HCT116 (cell line): Measurements from ENCODE around the gene SPRR2D. TPM values are rescaled to one million over a fixed set of nuclear protein-coding genes. Genes with fewer than 3 reads are reported as not detected.

Experiments used
- ATAC-seq: fragments of 200-7000 bp; cut with Tn5 transposase; 2 replicates; pipeline ENCODE4 v1.9.1; 2020; ENCODE audit warnings: mild to moderate bottlenecking, moderate library complexity
- BruUV-seq: library from RNA; stranded (reverse); fragments of 400-500 nt; replicated peaks from 2 replicates; lab custom pipeline; 2021; lab: Mats Ljungman, UMichigan
- CTCF ChIA-PET: fragments of 300-600 bp; sonication (Branson Sonifier 250); formaldehyde crosslinking; loops from one replicate; lab custom pipeline; 2021; ENCODE audit warnings: antibody characterized with exemption; lab: Charles Lee
- POLR2A ChIA-PET: fragments of 300-600, 350-600 bp; sonication (Branson Sonifier 250); formaldehyde crosslinking; loops from one replicate; lab custom pipeline; 2021; ENCODE audit warnings: antibody characterized with exemption; lab: Charles Lee
- RAD21 ChIA-PET, 2 experiments: fragments of 300-600 bp; sonication (Branson Sonifier 250); formaldehyde crosslinking; loops; one replicate each; lab custom pipeline; 2023; ENCODE audit warnings: low total read pairs in 2 of 2; ENCODE audit not compliant: uncharacterized antibody in 2 of 2, unreplicated experiment in 2 of 2, low non-redundant PET in 1 of 2; lab: Charles Lee
- DNase-seq: peaks from one replicate; pipeline ENCODE4 v3.0.0-alpha.2; 2010; ENCODE audit warnings: low read depth, low spot score
- H2AFZ ChIP-seq: fragments of 200-600 bp; shearing (Covaris generic), sonication (generic); 2 replicates; pipeline ENCODE4 v1.6.1; 2017; ENCODE audit warnings: low read depth, mixed run types, mixed read lengths, antibody characterized with exemption, low read length; ENCODE audit not compliant: poor library complexity, severe bottlenecking
- H3K27ac ChIP-seq: 2 replicates; pipeline ENCODE4 v1.5.1; 2012; ENCODE audit warnings: low read depth, low read length
- H3K27me3 ChIP-seq: fragments of 200-600 bp; sonication (generic); 2 replicates; pipeline ENCODE4 v1.6.1; 2016; ENCODE audit warnings: mixed run types, low read length, mixed read lengths; ENCODE audit not compliant: insufficient read depth
- H3K36me3 ChIP-seq, 2 experiments: fragments of 200-500 bp in 1 of 2; fragments of 200-600 bp in 1 of 2; sonication (Bioruptor generic) in 1 of 2; sonication (generic) in 1 of 2; 2 replicates each; pipeline versions ENCODE4 v1.5.1 to v1.6.1; 2014 to 2016; ENCODE audit warnings: low read length in 2 of 2, inconsistent platforms in 1 of 2, mixed read lengths in 1 of 2, mixed run types in 1 of 2; ENCODE audit not compliant: insufficient read depth in 2 of 2, control insufficient read depth in 1 of 2
- H3K4me1 ChIP-seq, 2 experiments: fragments of 200-600 bp in 1 of 2; sonication (generic) in 1 of 2; 2 replicates each; pipeline versions ENCODE4 v1.5.1 to v1.6.1; 2012 to 2017; ENCODE audit warnings: low read length in 2 of 2, inconsistent platforms in 1 of 2, mild to moderate bottlenecking in 1 of 2, mixed read lengths in 1 of 2, mixed run types in 1 of 2, moderate library complexity in 1 of 2; ENCODE audit not compliant: insufficient read depth in 2 of 2, control insufficient read depth in 1 of 2
- H3K4me2 ChIP-seq: fragments of 200-600 bp; sonication (generic); 2 replicates; pipeline ENCODE4 v1.6.1; 2017; ENCODE audit warnings: mixed run types, low read length, mixed read lengths
- H3K4me3 ChIP-seq, 2 experiments: fragments of 200-600 bp in 1 of 2; sonication (generic) in 1 of 2; replicated peaks in 1 of 2; 2 replicates each; pipeline ENCODE4 v1.5.1; 2011 to 2016; ENCODE audit warnings: low read length in 2 of 2, control low read depth in 1 of 2, low read depth in 1 of 2, mild to moderate bottlenecking in 1 of 2, mixed read lengths in 1 of 2, mixed run types in 1 of 2
- H3K79me2 ChIP-seq: fragments of 200-600 bp; sonication (generic); 2 replicates; pipeline ENCODE4 v1.6.1; 2017; ENCODE audit warnings: mild to moderate bottlenecking, mixed run types, low read length, moderate library complexity, mixed read lengths; ENCODE audit not compliant: insufficient read depth
- H3K9ac ChIP-seq: fragments of 200-600 bp; sonication (generic); 2 replicates; pipeline ENCODE4 v1.6.1; 2016; ENCODE audit warnings: low read length, mixed read lengths
- H3K9me2 ChIP-seq: fragments of 200-600 bp; sonication (generic), shearing (Covaris generic); 2 replicates; pipeline ENCODE4 v1.6.1; 2017; ENCODE audit warnings: mixed run types, mild to moderate bottlenecking, moderate library complexity; ENCODE audit not compliant: insufficient read depth
- H3K9me3 ChIP-seq, 2 experiments: fragments of 200-500 bp in 1 of 2; fragments of 200-600 bp in 1 of 2; sonication (Bioruptor generic) in 1 of 2; sonication (generic) in 1 of 2; 2 replicates each; pipeline ENCODE4 v1.6.1; 2014 to 2017; ENCODE audit warnings: low read length in 2 of 2, mixed read lengths in 2 of 2, inconsistent platforms in 1 of 2, low read depth in 1 of 2, mild to moderate bottlenecking in 1 of 2, mixed run types in 1 of 2, moderate library complexity in 1 of 2; ENCODE audit not compliant: control insufficient read depth in 1 of 2, insufficient read depth in 1 of 2
- H4K20me1 ChIP-seq: fragments of 200-600 bp; sonication (generic), shearing (Covaris generic); 2 replicates; pipeline ENCODE4 v1.6.1; 2017; ENCODE audit warnings: mixed run types, mild to moderate bottlenecking, moderate library complexity; ENCODE audit not compliant: insufficient read depth
- intact Hi-C: fragments of 100-400 bp; cut with micrococcal nuclease; formaldehyde crosslinking; loops from 2 replicates; pipeline ENCODE4 v1.10.0; 2022
- total RNA-seq: library from RNA; stranded (reverse); gene quantifications from one replicate; pipeline ENCODE4 v1.2.1, GENCODE V29; 2021; ENCODE audit not compliant: unreplicated experiment
- TF ChIP-seq, protein P1 (sequence below), 3 experiments: fragments of 200-600 bp in 1 of 3; sonication (generic) in 1 of 3; IDR thresholded peaks in 2 of 3; conservative IDR thresholded peaks in 1 of 3; 2 replicates each; pipeline ENCODE4 v1.5.1; 2012 to 2017; ENCODE audit warnings: low read depth in 2 of 3, low read length in 2 of 3, antibody characterized with exemption in 1 of 3, borderline replicate concordance in 1 of 3, control low read depth in 1 of 3, mild to moderate bottlenecking in 1 of 3, mixed read lengths in 1 of 3, mixed run types in 1 of 3, moderate library complexity in 1 of 3; ENCODE audit not compliant: insufficient read depth in 1 of 3

Gene SPRR2D
- total RNA-seq, 1 experiment from 2014 or later: 6.9 TPM

DNA sequence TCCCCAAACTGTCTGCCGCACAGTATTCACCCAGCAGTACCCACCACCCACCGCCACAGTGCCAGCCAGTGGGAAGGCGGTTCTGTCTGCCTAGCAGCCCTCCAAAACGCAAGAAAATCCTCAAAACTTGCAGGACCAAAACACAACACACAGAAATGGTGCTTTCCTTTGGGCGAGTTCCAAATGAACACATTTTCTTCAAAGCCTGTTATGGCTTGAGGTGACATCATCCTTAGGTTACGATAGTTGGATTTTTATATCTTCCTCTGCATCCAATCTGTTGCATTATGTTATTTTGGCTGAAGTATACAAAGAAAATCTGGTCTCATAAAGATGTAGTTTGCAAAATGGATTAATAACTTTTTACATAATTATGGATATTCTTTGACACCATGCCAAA is 47.7 kb downstream of the SPRR2D start:
- no peak overlapping the region for H3K4me3 ChIP-seq
- TF ChIP-seq, protein P1, sequence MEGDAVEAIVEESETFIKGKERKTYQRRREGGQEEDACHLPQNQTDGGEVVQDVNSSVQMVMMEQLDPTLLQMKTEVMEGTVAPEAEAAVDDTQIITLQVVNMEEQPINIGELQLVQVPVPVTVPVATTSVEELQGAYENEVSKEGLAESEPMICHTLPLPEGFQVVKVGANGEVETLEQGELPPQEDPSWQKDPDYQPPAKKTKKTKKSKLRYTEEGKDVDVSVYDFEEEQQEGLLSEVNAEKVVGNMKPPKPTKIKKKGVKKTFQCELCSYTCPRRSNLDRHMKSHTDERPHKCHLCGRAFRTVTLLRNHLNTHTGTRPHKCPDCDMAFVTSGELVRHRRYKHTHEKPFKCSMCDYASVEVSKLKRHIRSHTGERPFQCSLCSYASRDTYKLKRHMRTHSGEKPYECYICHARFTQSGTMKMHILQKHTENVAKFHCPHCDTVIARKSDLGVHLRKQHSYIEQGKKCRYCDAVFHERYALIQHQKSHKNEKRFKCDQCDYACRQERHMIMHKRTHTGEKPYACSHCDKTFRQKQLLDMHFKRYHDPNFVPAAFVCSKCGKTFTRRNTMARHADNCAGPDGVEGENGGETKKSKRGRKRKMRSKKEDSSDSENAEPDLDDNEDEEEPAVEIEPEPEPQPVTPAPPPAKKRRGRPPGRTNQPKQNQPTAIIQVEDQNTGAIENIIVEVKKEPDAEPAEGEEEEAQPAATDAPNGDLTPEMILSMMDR (IDR thresholded peaks at IDR 0.05 in 2 of 3, conservative IDR thresholded peaks at IDR 0.05 in 1 of 3; ENCODE audit: borderline replicate concordance in 1 of 3, insufficient read depth in 1 of 3, low read depth in 2 of 3, low read length in 2 of 3): no peak
- no peaks in the 10 kb centered on the region for H3K9me3 ChIP-seq
- no peak overlapping the region for H3K9ac ChIP-seq
- DNase-seq: no peak
- POLR2A ChIA-PET: no interaction called here
- no peak overlapping the region for H3K4me2 ChIP-seq
- no peak overlapping the region for H2AFZ ChIP-seq
- H3K79me2 ChIP-seq: no peaks in the 10 kb centered on the region
- peaks cover 25% of the 10 kb centered on the region; the same call in 1 of the 2 replicates for H3K27me3 ChIP-seq
- H3K4me1 ChIP-seq: no peaks in the 10 kb centered on the region
- RAD21 ChIA-PET: no interaction called here
- no peak overlapping the region for H3K27ac ChIP-seq
- H3K36me3 ChIP-seq: no peaks in the 10 kb centered on the region
- BruUV-seq: no TSS peak
- CTCF ChIA-PET: no interaction called here
- no peak for ATAC-seq
- no peaks in the 10 kb centered on the region for H4K20me1 ChIP-seq
- H3K9me2 ChIP-seq: no peaks in the 10 kb centered on the region
- intact Hi-C loops: no loop called here

Other genes starting within 250 kb of the SPRR2D start
- not detected for gene LCE1D, start 244.4 kb downstream of the SPRR2D start, total RNA-seq
- not detected for gene LCE1C, start 234.5 kb downstream of the SPRR2D start, total RNA-seq
- not detected for gene LCE1B, start 229.1 kb downstream of the SPRR2D start, total RNA-seq
- not detected for gene LCE1A, start 213.6 kb downstream of the SPRR2D start, total RNA-seq
- gene LCE6A, start 198.3 kb downstream of the SPRR2D start, total RNA-seq: not detected
- not detected for gene LCE7A, start 181.1 kb downstream of the SPRR2D start, total RNA-seq
- not detected for gene SMCP, start 162.8 kb downstream of the SPRR2D start, total RNA-seq
- not detected for gene IVL, start 132.6 kb downstream of the SPRR2D start, total RNA-seq
- gene SPRR5, start 93.9 kb downstream of the SPRR2D start, total RNA-seq: not detected
- gene SPRR4, start 70.5 kb downstream of the SPRR2D start, total RNA-seq: not detected
- not detected for gene SPRR1A, start 57.0 kb downstream of the SPRR2D start, total RNA-seq
- gene SPRR3, start 39.4 kb downstream of the SPRR2D start, total RNA-seq: not detected
- gene SPRR1B, start 9.9 kb downstream of the SPRR2D start, total RNA-seq: 0.66 TPM
- gene SPRR2A, start 16.4 kb upstream of the SPRR2D start, total RNA-seq: not detected
- gene SPRR2B, start 30.5 kb upstream of the SPRR2D start, total RNA-seq: not detected
- not detected for gene SPRR2E, start 53.4 kb upstream of the SPRR2D start, total RNA-seq
- not detected for gene SPRR2F, start 72.4 kb upstream of the SPRR2D start, total RNA-seq
- gene SPRR2G, start 109.8 kb upstream of the SPRR2D start, total RNA-seq: not detected
- gene LELP1, start 162.3 kb upstream of the SPRR2D start, total RNA-seq: not detected
- not detected for gene PRR9, start 176.5 kb upstream of the SPRR2D start, total RNA-seq
- not detected for gene LORICRIN, start 218.6 kb upstream of the SPRR2D start, total RNA-seq